WERI-Rb-1 (cell line): ENCODE measurements around the gene SYCP2.

Experiments
- DNase-seq: peaks from one replicate; pipeline ENCODE4 v3.0.0-alpha.2; 2020
- H3K27ac ChIP-seq: fragments of 250-450 bp; sonication (Bioruptor Pico); 2 replicates; pipeline ENCODE4 v1.5.1; 2020; ENCODE audit warnings: mild to moderate bottlenecking, moderate library complexity
- H3K27me3 ChIP-seq: fragments of 250-450 bp; sonication (Bioruptor Pico); 2 replicates; pipeline ENCODE4 v1.5.1; 2021; ENCODE audit warnings: mild to moderate bottlenecking, low read depth, moderate library complexity; ENCODE audit not compliant: insufficient read depth, severe bottlenecking
- H3K36me3 ChIP-seq: fragments of 250-450 bp; sonication (Bioruptor Pico); 2 replicates; pipeline ENCODE4 v1.5.1; 2020; ENCODE audit warnings: mild to moderate bottlenecking, moderate library complexity
- H3K4me3 ChIP-seq: 2 replicates; pipeline ENCODE4 v1.5.1; 2011; ENCODE audit warnings: low read depth, mild to moderate bottlenecking, control low read depth, low read length
- H3K9me3 ChIP-seq: fragments of 250-450 bp; sonication (Bioruptor Pico); 2 replicates; pipeline ENCODE4 v1.5.1; 2021; ENCODE audit warnings: mild to moderate bottlenecking, moderate library complexity; ENCODE audit not compliant: severe bottlenecking
- TF ChIP-seq, protein P1 (sequence below): IDR thresholded peaks from 2 replicates; pipeline ENCODE4 v1.5.1; 2011; ENCODE audit warnings: low read depth, mild to moderate bottlenecking, control low read depth, inconsistent platforms, low read length

The SYCP2 gene

DNA sequence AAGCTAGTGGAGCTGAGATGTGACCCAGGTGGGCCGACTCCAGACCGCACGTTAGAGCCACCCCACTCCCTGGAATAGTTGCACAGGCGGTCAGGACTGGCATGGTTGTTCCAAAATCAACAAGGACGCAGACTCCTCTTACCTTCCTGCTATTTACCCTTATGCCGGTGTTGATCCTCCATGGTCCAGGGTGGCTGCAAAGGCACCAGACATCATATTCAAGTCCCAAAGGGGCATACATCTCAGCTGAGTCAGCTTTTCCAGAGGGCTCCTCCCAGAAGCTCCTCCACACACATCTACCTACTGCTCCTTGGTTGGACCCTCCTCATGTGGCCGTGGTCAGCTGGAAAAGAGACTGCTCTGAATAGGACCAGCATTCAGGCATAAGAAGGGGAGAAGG lies 112.2 kb downstream of the SYCP2 start:
- Histone ChIP-seq H3K27ac (no peak overlapping the region), H3K4me3 (no peak overlapping the region), H3K36me3 (no peaks in the 10 kb centered on the region), H3K9me3 (no peaks in the 10 kb centered on the region), H3K27me3 (peaks cover 87% of the 10 kb centered on the region)
- no peak for DNase-seq
- TF ChIP-seq, protein P1, sequence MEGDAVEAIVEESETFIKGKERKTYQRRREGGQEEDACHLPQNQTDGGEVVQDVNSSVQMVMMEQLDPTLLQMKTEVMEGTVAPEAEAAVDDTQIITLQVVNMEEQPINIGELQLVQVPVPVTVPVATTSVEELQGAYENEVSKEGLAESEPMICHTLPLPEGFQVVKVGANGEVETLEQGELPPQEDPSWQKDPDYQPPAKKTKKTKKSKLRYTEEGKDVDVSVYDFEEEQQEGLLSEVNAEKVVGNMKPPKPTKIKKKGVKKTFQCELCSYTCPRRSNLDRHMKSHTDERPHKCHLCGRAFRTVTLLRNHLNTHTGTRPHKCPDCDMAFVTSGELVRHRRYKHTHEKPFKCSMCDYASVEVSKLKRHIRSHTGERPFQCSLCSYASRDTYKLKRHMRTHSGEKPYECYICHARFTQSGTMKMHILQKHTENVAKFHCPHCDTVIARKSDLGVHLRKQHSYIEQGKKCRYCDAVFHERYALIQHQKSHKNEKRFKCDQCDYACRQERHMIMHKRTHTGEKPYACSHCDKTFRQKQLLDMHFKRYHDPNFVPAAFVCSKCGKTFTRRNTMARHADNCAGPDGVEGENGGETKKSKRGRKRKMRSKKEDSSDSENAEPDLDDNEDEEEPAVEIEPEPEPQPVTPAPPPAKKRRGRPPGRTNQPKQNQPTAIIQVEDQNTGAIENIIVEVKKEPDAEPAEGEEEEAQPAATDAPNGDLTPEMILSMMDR = no peak

- TF ChIP-seq, protein P1 = no peak
- no peaks in the 10 kb centered on the region for H3K9me3 ChIP-seq
- H3K4me3 ChIP-seq = no peak overlapping the region
- no peak overlapping the region for H3K27ac ChIP-seq
- H3K36me3 ChIP-seq = no peaks in the 10 kb centered on the region
- peaks cover 91% of the 10 kb centered on the region for H3K27me3 ChIP-seq
- DNase-seq = no peak
These were observed 113.0 kb downstream of the SYCP2 start for GRCh38 chr20:59820204-59821041.

- DNase-seq = no peak
- H3K4me3 ChIP-seq = no peak overlapping the region
- no peak overlapping the region for H3K27ac ChIP-seq
- no peaks in the 10 kb centered on the region for H3K36me3 ChIP-seq
- H3K27me3 ChIP-seq = peaks cover 90% of the 10 kb centered on the region
- H3K9me3 ChIP-seq = no peaks in the 10 kb centered on the region
- TF ChIP-seq, protein P1 = no peak
These were observed 113.8 kb downstream of the SYCP2 start for GRCh38 chr20:59819496-59820203.

- Histone ChIP-seq H3K27ac (no peak overlapping the region), H3K9me3 (no peaks in the 10 kb centered on the region), H3K36me3 (no peaks in the 10 kb centered on the region), H3K4me3 (no peak overlapping the region), H3K27me3 (peaks cover 90% of the 10 kb centered on the region)
- DNase-seq = no peak
- TF ChIP-seq, protein P1 = no peak
These were observed 114.5 kb downstream of the SYCP2 start for GRCh38 chr20:59818911-59819310.

DNA sequence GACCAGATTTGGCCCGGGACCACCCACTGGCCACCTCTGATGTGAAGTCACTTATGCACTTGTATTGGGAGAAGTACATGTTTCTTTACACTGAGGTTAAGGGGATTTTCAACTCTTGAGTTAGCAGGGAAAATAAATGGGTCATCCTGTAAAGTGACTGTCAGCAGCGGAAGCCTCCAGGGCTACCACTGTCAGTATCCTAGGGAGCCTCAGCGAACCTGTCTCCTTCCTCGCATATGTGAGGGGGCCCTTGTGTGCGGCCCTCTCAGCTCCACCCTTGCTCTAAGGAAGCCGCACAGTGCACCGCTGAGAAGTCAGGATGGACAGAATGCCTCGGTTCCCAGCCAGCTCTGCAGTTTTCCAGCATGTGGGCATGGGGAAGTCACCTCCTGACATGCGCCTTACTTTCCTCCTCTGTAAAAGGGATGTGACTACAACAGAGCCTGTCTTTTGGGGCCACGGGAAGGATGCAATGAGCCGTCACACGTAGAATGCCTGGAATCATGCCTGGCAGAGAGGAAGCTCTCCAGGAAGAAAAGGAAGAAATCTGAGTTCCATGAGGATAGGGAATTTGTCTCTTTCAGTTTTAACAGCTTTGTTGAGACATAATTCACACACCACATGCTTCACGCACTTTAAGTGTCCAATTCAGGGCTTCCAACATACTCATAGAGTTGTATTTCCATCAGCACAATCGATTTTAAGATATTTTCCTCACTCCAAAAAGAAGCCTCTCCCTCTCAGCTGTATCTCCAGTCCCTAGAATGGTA lies 115.4 kb downstream of the SYCP2 start:
- Histone ChIP-seq H3K27me3 (peaks cover 90% of the 10 kb centered on the region), H3K4me3 (no peak overlapping the region), H3K27ac (no peak overlapping the region), H3K36me3 (no peaks in the 10 kb centered on the region), H3K9me3 (no peaks in the 10 kb centered on the region)
- TF ChIP-seq, protein P1 = no peak
- DNase-seq = no peak
